NCI-H1092 (cell line): ENCODE results near the gene HHIP.

Experiments used
- DNase-seq: peaks from one replicate; lab custom pipeline; 2025; lab: John Stamatoyannopoulos, UW

Gene HHIP, protein sequence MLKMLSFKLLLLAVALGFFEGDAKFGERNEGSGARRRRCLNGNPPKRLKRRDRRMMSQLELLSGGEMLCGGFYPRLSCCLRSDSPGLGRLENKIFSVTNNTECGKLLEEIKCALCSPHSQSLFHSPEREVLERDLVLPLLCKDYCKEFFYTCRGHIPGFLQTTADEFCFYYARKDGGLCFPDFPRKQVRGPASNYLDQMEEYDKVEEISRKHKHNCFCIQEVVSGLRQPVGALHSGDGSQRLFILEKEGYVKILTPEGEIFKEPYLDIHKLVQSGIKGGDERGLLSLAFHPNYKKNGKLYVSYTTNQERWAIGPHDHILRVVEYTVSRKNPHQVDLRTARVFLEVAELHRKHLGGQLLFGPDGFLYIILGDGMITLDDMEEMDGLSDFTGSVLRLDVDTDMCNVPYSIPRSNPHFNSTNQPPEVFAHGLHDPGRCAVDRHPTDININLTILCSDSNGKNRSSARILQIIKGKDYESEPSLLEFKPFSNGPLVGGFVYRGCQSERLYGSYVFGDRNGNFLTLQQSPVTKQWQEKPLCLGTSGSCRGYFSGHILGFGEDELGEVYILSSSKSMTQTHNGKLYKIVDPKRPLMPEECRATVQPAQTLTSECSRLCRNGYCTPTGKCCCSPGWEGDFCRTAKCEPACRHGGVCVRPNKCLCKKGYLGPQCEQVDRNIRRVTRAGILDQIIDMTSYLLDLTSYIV

DNA sequence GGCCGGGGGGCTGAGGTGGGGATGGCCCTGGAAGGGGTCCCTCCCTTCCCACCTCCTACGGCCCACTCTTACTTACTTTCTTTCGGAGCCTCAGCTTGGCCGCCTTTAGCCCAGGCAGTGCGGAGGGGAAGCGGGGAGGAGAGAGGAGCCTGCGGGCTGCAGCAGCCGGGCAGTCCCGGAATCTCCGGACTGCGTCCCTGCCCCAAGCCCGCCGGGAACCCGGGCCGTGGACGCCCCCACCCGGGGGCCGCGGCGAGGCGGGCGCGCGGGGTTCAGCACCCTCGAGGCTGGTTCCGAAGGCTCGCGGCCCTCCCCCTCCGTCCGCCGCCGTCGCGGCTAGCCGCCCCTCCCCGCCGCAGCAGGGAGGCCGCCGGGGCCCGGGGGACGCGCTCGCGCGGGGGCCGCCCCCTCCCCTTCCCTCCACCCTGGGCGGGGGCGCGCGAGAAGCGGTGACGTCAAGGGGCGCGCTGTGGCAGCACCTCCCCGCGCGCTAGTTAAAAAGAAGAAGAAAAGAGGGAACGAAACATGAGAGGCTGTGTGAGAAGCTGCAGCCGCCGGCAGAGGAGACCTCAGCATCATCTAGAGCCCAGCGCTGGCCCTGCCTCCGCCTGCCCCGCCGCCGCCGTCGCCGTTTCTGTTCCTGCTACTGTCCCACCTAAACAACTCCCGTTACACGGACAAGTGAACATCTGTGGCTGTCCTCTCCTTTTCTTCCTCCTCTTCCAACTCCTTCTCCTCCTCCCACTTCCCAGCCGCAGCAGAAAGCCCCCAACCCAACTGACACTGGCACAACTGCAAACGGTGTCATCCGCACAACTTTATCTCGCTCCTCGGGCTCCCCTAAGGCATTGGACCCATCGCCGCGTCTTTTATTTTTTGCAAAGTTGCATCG lies at the start of gene HHIP:
HHIP (plus strand) TSS at position 526 of the 892 bp plus-strand sequence. CDS start 520 bp downstream, outside the sequence.
- no peak for DNase-seq

DNA sequence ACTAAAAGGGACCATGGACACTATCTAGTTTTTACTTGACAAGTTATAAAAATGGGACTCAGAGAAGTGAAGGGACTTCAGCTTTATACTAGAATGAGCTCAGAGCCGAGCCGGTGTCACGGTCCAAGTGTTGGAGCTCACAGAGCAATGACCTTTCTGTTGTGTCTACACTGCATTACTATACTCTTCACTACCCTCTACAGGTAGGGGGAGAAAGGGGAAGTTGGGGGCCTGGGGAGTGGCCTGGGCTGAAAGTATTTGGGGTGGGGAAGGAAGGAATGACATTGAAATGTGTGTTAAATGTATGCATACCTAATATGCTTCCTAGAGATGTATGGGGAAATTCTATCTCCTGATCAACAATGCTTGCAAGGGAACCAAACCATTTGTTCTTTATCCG lies 48.8 kb upstream of the HHIP start:
- no peak for DNase-seq

DNA sequence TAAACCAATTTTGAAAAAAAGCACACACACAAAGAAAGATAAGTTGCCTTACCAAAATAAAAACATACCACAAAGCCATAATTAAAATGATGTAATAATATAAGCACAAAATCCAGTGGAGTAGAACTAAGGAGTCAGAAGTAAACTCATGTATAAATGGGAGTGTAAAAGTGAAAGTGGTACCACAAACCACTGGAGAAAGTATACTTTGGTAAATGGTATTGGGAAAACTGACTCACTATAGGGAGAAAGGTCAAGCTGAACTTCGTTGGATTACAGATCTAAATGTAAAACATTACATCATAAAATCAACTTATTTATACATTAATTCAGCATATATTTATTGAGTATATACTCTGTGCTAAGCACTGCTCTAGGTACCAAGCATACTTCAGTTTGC lies 46.3 kb upstream of the HHIP start:
- no peak for DNase-seq

DNA sequence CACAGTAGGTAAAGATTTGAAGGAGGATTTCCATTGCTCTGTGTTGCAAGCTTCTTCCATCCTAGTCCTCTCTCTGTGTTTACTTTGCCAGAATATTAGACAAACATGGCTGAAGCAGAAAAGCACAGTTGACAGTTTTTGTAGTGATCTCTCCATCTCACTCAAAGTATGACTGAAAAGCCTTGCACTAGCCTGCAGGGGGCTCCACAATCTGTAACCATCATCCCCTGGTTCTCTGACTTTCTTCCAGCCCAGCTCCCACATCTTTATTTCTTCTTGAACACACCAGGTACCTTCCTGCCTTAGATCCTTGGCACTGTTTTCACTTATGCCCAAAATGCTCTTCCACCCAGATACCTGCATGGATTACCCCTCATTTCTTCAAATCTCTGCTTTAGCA lies 34.1 kb upstream of the HHIP start:
- DNase-seq: no peak

DNA sequence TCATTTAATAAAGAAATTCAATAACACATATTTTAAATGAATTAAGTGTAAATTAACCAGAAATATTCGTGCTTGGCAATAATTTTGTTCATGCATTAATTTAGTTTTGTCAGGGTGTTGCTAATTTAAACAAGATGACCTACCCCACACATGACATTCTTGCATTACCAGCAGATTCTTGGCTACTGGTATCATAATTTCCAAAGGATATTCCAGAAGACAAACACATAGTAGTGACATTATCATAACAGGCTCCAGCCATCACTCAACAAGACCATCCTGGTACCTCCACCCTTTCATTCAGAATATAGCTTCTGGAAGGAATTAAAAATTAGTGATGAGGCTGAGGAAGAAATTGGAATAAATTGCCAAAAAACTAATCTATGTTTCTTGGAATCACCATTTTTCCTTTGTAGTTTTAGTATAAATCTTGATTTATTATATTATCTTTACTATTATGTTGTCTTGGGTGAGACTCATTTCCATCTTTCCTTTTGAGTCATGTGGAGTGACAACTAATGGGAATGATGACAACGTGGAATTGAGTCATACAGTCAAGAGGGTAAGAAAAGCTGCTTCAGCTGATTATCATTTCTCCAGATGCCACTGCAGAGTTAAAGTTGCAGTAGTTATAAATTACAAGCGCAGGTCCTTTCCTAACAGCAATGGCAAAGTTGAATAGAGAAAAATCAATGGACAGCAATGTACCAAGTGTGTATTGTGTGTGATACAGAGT lies 30.9 kb upstream of the HHIP start:
- DNase-seq: no peak

DNA sequence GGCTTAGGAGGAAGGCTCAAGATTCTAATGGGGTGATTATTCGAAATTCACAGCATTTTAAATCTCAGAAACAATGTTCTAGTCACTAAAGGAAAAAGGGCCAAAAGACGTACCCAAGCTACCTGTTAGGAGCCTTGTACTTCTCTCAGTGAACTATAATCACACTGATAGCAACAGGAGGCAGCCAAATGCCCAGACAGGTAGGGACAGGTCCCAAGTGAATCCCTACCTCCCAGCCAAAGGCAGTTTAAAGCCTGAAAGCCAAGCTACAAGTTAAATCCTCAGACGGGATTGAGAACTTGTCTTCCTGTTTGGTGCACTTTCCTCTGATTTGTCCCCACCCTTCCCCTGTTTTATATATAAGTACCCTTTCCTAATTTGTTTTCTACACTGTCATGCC lies 24.3 kb upstream of the HHIP start:
- no peak for DNase-seq

DNA sequence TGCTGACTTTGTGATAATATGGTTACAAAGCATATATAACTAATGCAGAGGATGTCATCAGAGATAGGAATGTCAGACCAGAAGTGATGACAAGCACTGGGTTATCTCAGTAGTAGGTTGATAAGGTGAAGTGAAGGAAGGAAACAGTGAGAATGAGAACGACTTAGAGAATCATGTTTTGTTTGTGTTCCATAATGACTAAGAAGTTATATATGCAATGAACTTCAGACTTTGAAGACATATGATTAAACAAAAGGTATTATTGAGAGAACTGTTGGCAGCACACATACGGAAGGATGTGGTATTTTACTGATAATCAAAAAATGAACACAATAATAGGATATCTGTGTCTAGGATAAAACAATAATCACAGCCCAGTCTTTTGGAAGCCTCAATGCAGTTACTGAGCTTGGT lies 18.3 kb upstream of the HHIP start:
- DNase-seq: no peak

DNA sequence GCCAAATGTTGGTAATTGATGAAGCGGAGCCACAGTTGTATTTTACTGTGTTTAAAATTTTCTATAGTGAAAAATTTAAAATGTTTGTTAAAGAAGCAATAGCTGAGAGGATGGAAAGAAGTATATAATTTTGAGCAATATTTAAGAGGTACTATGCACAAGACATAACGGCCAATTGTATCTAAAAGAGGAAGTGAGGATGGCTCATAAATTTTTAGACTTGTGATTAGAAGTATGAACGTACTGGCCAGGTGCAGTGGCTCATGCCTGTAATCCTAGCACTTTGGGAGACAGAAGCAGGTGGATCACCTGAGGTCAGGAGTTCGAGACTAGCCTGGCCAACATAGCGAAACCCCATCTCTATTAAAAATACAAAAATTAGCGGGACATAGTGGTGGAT lies 12.7 kb upstream of the HHIP start:
- no peak for DNase-seq

DNA sequence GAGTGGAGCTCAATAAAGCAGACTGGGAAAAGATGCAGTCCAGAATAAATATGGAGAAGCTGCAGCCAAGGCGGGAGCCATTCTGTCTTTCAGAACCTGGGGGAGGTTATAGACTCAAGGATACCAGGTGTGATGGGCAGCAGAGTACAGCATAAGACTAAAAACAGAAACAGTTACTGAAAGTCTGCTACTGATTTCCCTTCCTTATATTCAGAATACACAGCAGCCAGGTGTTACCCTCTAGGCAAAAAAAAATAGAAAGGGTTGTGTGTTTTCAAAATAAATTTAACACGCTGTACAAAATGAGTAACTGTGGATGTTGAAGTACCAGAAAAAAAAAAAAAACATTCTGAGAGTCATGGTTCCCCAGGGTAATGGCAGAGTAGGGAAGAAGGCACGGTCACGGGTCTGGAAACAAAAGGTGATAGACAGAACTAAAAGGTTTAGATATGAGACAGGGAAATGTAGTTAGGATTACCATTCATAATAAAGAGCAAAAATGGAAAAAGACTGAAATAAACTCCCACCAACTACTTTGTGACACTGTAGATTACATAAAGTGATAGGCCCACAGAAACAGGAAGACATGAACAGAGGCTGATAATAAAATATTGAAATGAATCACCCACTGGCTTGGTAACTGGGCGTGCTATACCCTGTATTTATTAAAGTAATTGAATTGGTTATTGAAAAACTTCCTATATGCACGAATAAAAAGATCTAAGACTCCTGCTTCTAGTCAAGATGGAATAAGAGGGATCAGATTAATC lies 10.8 kb upstream of the HHIP start:
- no peak for DNase-seq

DNA sequence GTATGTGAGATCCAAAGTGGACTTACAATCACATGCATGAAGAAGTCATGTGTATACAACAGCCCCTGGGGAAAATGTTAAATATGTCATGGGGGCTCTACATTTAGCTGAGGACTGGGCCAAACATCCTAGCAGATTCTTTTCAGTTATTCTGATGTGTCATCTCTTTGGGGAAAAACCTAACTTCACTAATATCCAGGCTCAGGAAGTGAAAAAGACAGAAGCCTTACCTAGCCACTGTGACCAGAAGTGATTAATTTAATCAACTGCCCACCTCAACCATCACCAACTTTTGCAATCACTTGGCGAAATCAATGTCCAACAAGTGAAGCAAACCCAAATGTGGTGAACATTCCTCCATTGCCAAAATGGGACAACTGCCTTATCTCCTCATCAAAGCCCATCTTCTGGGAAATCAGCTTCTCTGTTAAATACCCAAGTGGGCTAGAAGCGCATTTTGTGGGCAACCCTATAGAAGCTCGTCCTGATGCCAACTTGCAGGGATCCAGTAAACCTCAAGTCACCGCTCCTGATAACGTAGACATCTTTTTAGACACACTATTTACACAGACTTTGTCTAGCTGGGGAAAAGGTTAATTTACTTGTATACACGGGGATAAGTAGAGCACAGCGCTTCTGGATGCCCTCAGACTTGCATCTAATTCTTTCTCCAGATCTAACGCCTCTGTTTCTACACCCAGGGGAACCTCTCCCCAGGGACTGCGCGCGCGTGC lies 1.4 kb upstream of the HHIP start:
- DNase-seq: no peak

DNA sequence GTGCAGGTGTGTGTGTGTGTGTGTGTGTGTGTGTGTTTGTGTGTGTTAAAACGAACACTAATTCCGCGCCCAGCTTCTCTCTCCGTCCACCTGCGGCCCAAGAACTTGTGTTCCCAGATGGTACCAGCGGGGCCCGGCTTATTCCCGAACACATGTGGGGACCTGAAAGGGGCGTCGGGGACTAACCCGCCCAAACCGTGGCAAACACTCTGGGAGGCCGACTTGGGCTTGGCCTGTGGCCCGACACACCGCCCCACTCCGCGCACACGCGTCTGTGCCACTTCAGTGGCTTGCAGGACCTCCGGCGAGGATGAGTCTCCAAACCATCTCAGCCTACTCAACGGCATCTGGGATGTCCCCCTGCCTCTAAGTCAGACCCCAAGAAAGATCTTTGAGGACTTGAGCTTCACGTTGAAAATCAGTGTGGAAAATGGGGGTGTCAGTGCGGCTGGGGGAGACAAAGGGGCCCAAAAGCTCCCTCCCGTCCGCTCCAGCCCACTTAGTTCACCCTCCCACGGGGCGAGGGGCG lies 790 bp upstream of the HHIP start:
- DNase-seq: no peak

DNA sequence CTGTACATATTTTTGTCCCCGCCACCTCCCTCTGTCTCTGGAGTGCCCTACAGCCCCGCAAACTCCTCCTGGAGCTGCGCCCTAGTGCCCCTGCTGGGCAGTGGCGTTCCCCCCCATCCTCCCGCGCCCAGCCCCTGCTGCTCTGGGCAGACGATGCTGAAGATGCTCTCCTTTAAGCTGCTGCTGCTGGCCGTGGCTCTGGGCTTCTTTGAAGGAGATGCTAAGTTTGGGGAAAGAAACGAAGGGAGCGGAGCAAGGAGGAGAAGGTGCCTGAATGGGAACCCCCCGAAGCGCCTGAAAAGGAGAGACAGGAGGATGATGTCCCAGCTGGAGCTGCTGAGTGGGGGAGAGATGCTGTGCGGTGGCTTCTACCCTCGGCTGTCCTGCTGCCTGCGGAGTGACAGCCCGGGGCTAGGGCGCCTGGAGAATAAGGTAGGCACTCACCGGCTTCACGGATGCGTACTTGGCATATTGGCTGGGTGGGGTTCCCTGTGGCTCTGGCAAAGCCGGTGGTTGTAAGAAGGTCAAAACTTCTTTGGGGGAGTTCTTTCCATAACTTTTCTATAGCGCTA lies 653 bp downstream of the HHIP start:
- DNase-seq: no peak

DNA sequence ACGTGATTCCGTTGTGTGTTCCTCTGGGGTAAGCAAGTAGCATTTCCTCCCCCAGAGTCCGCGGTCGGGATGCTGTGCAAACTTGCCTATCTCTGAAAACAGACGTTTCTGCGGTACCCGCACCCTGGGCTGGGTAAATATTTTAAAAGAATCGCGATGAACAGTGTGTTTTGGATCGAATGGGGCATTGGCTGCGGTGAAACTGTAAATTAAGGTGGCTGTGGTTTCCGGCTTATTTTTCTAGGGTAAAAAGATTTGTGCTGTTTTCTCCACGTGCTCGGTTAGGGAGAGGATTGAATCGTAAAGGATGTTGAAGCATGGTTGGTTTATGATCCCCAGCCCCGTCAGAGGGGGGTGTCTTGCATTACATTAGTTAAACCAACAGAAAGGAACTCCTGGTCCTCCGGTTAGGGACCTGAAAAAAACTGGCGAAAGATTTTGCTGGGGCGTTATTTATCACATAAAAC lies 1.2 kb downstream of the HHIP start:
- DNase-seq: no peak

DNA sequence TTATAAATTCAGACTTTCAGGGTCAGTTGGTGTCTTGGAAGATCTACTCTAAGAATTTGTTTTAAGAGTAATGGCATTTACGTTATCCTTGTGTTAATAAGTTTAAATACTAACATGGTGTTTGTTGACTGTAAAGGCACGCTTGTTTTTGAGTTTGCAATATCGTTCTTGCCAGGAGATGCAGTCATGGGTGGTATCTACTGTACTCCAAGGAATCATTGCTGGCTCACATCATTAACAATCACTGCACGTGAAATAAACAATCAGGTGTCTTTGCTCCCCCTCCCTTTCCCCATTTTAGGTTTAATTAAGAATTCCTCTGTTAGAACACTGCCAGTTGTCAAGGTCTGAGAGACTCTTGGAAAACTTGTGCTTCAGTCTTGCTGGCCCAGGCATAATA lies 1.6 kb downstream of the HHIP start:
- DNase-seq: no peak

DNA sequence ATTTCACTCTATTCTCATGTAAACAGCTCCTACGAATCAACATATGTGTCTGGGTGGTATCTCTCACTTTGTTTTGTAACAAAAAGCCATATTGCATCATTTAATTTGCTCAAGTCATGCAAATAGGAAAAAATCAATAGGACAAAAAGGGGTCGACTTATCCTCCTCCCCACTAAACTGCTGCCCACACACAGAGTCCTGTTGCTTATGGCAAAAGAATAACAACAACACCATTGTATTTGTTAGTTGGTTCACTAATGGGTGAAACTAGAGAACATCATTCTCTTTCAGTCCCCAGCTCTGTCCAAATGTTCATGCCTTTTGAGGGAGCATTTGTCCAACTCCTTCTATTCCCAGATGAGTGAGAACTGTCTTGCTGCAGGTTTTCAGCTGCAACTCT lies 2.1 kb downstream of the HHIP start:
- no peak for DNase-seq

DNA sequence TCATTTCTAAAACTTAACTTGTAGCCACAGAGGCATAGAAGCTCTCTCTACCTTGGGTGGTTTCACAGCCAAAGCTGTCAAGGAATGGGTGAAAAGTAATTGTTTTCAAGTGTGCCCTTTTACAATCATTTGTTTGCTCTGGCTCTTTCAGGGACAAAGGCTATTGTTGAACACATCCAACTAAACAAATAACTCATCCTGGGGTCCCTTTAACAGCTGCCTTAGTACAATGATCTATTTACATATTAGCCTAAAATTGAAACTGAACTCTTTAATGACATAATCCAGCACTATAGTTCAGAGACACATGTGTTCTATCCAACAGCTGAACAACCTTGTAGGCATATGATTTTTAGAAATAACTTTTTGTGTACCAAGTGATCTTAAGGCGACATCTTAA lies 3.7 kb downstream of the HHIP start:
- no peak for DNase-seq

DNA sequence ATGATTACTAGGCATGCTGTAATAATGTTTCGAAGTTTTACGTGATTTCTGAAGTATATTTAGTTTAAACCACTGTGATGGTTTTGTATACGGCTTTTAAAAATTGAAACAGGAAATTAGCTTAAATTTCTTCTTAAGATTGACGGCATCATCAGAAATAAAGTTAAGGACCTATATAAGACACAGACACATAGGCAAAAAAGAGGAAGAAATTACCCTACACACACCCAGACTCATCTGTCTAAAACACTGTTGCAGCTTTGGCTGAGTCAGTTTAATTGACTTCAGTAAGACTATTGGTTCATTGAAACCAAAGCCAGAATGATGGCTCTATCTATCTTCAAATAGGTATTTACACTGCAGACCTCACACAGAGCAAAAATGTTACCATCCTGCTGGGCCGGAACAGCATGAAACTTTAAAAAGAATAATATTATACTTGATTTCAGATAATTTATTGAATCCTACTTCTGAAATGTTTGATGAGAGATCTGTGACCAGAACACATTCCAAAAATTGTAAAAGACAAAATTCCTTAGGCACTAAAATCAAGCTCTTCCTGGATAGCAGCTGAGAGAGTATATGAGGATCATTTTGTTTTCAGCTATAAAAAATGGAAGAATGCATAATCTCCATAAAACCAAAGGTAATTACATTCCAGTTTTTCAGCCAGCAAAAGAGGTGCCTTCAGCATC lies 4.5 kb downstream of the HHIP start:
- DNase-seq: no peak

DNA sequence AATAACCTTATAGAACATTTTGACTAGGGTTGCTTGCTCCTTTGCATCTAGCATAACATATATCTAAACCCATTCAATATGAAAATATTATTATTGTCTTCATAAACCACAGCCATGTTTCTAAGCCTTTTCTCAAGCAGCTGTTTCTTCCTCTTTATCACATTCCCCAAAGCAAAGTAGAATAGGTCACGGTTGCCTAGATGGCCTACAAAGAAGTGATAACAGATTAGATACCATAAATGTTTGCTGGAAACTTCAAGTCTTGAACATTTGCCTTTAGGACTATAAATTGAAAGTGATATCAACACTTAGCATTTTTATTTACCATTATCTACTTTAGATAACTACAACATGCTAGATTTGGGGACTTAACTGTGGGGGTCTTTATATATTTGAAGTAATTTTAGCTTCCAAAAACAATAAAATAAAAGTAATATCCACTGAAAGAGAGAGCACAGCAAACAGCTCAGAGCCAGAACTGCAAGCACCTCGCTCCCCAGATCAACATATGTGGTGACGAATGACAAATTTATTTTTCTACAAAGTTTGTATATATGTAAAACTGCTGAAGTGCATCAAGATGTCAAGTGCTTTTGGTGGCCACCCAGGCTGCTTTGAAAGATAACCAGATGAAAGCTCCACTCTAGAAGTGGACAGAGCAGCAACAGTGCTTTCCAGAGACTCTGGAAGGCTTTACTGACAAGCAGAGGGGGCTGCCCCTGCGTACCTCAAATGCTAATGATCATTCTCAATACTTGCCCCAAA lies 8.0 kb downstream of the HHIP start:
- no peak for DNase-seq
